ENCODE data around the gene SMIM41. TPM values are rescaled to one million over a fixed set of nuclear protein-coding genes. Genes with fewer than 3 reads are reported as not detected.

SMIM41 gene
- total RNA-seq, 2 experiments from 2014 or later: not detected

DNA sequence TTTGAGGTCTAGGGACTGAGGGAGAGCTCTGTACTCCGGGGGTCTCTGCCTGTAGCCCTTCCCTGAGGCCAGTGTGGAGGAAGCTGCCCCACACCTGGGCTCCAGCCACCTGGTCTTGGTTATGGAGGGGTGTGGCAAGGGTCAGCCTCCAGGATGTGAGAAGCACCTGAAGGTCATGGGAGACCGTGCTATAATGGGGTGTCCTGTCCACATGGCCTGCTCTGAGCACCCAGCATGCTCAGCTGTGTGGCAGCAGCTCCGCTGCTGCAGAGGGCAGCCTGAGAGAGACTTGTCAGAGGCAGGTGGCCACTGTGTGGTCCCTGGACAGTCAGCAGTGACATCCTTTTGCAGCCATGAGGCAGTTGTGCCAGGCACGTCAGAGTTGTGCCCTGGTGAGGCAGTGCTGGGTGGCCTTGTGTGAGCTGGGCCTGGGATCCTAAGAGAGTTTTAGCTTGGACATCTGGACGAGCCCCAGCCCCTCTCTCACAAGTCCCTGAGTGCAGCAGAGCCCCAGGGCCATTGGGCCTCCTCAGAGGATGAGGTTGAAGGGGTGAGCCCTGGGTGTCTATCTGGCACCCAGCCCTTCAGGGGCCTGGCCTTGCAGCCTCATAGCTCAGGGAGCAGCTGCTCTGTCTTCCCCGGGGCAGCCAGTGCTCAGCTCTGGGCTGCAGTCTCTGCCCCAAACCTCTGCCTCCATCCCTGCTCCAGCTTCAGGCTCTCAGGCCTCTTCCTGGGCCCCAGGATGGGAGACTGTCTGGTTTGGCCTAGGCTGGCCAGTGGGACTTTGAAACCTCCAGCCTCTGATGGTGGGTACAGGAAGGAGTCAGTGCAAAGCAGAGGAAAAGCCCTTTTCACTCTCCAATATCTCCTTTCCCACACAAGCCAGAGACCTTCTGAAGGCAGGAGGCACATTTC lies 17.1 kb upstream of the SMIM41 start:
- BruUV-seq (replicated peaks): no TSS peak
- ChIA-PET CTCF (ENCODE audit: unreplicated experiment) (no interaction called here), POLR2A (interaction anchor here (1.0 kb wide), 1 partner anchor 11 kb away, joined by 3 read pairs; the partner anchor contains the start of gene NR4A1)
- Histone ChIP-seq H3K9me2 (ENCODE audit: insufficient read depth, low read length) (no peaks in the 10 kb centered on the region), H3K4me3 (ENCODE audit: low read depth, low read length, poor library complexity, severe bottlenecking) (no peak overlapping the region), H3K79me2 (ENCODE audit: insufficient read depth, low read depth, low read length) (no peaks in the 10 kb centered on the region), H3K27ac (ENCODE audit: low read depth, low read length, poor library complexity, severe bottlenecking) (no peak overlapping the region), H4K20me1 (ENCODE audit: insufficient read depth, low read length) (no peaks in the 10 kb centered on the region), H3K36me3 (ENCODE audit: insufficient read depth, low read length) (peaks cover 10% of the 10 kb centered on the region; the same call in 1 of the 2 replicates), H3K4me1 (ENCODE audit: insufficient read depth, low read length, poor library complexity, severe bottlenecking) (peaks cover 19% of the 10 kb centered on the region), H3K4me2 (ENCODE audit: low read length) (no peak overlapping the region), H3K9me3 (ENCODE audit: low read length) (no peaks in the 10 kb centered on the region), H2AFZ (ENCODE audit: low read length) (no peak overlapping the region)
- DNase-seq (ENCODE audit: low spot score): no peak
- TF ChIP-seq EZH2phosphoT487 (IDR thresholded peaks at IDR 0.05; ENCODE audit: borderline replicate concordance, low read depth, low read length): no peak
- TF ChIP-seq, protein P1, sequence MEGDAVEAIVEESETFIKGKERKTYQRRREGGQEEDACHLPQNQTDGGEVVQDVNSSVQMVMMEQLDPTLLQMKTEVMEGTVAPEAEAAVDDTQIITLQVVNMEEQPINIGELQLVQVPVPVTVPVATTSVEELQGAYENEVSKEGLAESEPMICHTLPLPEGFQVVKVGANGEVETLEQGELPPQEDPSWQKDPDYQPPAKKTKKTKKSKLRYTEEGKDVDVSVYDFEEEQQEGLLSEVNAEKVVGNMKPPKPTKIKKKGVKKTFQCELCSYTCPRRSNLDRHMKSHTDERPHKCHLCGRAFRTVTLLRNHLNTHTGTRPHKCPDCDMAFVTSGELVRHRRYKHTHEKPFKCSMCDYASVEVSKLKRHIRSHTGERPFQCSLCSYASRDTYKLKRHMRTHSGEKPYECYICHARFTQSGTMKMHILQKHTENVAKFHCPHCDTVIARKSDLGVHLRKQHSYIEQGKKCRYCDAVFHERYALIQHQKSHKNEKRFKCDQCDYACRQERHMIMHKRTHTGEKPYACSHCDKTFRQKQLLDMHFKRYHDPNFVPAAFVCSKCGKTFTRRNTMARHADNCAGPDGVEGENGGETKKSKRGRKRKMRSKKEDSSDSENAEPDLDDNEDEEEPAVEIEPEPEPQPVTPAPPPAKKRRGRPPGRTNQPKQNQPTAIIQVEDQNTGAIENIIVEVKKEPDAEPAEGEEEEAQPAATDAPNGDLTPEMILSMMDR (conservative IDR thresholded peaks at IDR 0.05; ENCODE audit: low read length): no peak
- intact Hi-C loops (cut with micrococcal nuclease; ENCODE audit: unreplicated experiment): no loop called here

DNA sequence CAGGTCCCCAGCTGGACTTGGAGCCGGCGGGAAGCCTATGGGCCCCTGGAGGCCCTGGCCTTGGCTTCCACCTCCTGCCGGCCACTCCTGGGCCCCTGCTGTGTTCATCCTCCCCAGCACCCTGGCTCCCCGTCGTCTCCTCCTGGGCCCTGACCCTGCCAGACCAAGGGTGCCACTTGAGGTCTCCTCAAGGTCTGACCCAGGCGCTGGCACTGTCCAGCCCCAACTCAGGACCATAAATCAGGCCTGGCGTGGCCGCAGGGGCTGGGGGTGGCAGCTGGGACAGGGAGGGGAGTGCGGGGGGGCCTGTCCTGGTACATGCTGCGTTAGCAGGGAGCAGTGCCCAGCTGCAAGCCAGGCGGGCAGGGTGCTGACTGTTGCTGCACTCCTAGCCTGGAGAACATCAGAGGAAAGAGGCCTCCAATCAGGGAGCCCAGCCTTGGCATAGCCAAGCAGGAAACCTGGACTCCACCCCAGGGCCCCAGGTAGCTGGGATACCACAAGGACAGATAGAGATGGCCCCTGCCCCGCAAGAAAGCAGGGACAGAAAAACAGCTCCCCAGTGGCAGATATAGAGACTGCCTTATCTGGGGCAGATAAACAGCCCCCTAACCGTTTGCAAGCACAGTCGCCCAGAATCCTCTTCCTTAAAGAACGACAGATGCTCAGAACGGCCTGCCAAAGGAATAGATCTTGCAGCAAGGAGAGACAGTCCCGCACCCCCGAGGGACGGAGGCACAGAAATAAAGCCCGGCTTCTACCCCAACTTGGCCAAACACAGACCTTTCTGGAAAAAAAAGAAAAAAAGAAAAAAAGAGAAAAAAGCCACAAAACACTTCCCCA lies 16.2 kb upstream of the SMIM41 start:
- no peak for DNase-seq (ENCODE audit: low spot score)
- Histone ChIP-seq H3K79me2 (ENCODE audit: insufficient read depth, low read depth, low read length) (no peaks in the 10 kb centered on the region), H3K36me3 (ENCODE audit: insufficient read depth, low read length) (peaks cover 7% of the 10 kb centered on the region; the same call in 1 of the 2 replicates), H3K27ac (ENCODE audit: low read depth, low read length, poor library complexity, severe bottlenecking) (no peak overlapping the region), H2AFZ (ENCODE audit: low read length) (no peak overlapping the region), H3K9me2 (ENCODE audit: insufficient read depth, low read length) (no peaks in the 10 kb centered on the region), H3K4me1 (ENCODE audit: insufficient read depth, low read length, poor library complexity, severe bottlenecking) (peaks cover 19% of the 10 kb centered on the region), H3K4me2 (ENCODE audit: low read length) (no peak overlapping the region), H4K20me1 (ENCODE audit: insufficient read depth, low read length) (no peaks in the 10 kb centered on the region), H3K4me3 (ENCODE audit: low read depth, low read length, poor library complexity, severe bottlenecking) (no peak overlapping the region), H3K9me3 (ENCODE audit: low read length) (no peaks in the 10 kb centered on the region)
- TF ChIP-seq, protein P1 (conservative IDR thresholded peaks at IDR 0.05; ENCODE audit: low read length): no peak
- no peak for TF ChIP-seq EZH2phosphoT487 (IDR thresholded peaks at IDR 0.05; ENCODE audit: borderline replicate concordance, low read depth, low read length)
- intact Hi-C loops (cut with micrococcal nuclease; ENCODE audit: unreplicated experiment): no loop called here
- BruUV-seq (replicated peaks): no TSS peak
- CTCF ChIA-PET (ENCODE audit: unreplicated experiment): no interaction called here
- POLR2A ChIA-PET: interaction anchor here (0.6 kb wide), 1 partner anchor 1873 kb away, joined by 8 read pairs; no protein-coding TSS in a partner anchor
